Measurements from ENCODE around the gene CFAP157. TPM values are rescaled to one million over a fixed set of nuclear protein-coding genes. Genes with fewer than 3 reads are reported as not detected.

The CFAP157 gene
- total RNA-seq, 4 donors from 2014 or later = 0.90 to 1.2 TPM; not detected in 2

DNA sequence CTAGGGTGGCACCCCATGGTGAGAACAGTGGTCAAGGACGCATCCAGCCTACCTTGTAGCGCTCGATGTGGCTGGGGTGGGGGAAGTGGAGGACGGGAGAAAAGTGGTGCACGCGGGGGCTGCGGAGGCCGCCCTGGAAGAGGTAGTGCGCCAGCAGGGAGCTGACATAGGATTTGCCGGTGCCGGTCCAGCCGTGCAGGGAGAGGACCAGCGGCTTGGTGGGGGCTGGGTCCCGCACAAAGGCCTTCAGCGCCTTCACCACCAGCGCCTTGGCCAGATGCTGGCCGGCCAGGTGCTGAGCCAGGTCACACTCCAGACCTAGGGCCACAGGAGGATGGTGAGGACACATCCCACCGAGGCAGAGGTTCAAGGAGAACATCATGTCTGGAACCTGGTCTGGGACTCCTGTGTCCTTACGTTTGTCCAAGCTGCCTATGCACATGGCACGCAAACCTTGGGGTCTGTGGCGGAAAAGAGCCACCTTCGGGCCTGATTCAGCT is 27.5 kb downstream of the CFAP157 start:
- Histone ChIP-seq H3K9me3 (no peaks in the 10 kb centered on the region), H3K4me1 (peaks cover 0 to 23% (median 10%) of the 10 kb centered on the region in 4 donors), H3K27me3 (no peaks in the 10 kb centered on the region), H3K4me3 (peak overlapping the region; percentile 56 to 91 (median 84)), H3K36me3 (peaks cover 0 to 49% (median 0%) of the 10 kb centered on the region in 3 donors), H3K27ac (peak overlapping the region; percentile 85 to 99 (median 96))
- DNase-seq (ENCODE audit: low spot score in 2 of 2) = no peak
- WGBS, 2 donors = 36 to 46% methylated on average over 5 to 19 of the region's 22 CpGs
- no peak for TF ChIP-seq EP300 (IDR thresholded peaks at IDR 0.05)
- TF ChIP-seq POLR2A (IDR thresholded peaks at IDR 0.05) = no peak
- TF ChIP-seq, protein P1, sequence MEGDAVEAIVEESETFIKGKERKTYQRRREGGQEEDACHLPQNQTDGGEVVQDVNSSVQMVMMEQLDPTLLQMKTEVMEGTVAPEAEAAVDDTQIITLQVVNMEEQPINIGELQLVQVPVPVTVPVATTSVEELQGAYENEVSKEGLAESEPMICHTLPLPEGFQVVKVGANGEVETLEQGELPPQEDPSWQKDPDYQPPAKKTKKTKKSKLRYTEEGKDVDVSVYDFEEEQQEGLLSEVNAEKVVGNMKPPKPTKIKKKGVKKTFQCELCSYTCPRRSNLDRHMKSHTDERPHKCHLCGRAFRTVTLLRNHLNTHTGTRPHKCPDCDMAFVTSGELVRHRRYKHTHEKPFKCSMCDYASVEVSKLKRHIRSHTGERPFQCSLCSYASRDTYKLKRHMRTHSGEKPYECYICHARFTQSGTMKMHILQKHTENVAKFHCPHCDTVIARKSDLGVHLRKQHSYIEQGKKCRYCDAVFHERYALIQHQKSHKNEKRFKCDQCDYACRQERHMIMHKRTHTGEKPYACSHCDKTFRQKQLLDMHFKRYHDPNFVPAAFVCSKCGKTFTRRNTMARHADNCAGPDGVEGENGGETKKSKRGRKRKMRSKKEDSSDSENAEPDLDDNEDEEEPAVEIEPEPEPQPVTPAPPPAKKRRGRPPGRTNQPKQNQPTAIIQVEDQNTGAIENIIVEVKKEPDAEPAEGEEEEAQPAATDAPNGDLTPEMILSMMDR (IDR thresholded peaks at IDR 0.05) = no peak

DNA sequence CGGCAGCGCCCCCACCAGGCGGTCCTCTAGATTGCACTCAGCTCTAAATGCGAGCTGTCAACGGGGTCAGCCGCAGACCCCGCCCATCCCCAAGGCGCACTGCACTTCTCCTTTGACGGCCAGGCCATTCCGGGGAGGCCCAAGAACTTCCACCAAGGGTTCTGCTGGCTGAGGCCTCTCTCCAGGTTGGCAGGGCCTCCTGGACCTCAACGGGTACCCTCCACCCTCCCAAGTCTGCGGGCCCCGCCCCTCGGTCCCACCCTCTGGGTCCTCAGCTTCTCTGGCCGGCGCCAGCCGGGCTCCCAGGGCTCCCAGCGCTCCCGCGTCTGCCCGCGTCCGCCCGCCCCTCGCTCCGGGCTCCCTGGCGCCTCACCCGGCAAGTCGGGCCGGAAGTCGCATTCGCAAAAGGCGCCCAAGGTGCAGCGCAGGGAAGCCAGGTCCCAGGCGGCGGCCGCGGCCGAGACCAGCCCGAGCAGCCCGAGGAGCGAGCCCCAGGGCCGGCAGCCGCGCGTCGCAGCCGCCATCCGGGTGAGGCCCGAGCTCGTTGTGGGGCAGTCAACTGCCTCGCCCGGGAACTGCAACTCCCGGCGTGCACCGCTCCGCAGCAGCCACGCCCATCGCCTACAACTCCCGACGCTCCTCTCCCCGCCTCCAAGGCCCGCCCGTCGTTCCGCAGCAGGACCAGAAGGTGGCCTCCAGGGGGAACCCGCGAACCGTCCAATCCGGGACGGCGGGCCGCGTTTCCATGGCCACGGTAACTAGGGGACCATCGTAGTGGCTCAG is 28.1 kb downstream of the CFAP157 start, which contains the start of gene TOR2A:
Gene TOR2A (minus strand): TSS at position 548 of the 783 bp plus-strand sequence. CDS start 24 bp downstream, at position 524.
- Histone ChIP-seq H3K27ac (peak within 1 kb of the TSS; percentile 85 to 99 (median 96)), H3K4me3 (peak within 1 kb of the TSS; percentile 56 to 91 (median 84)), H3K4me1 (peaks cover 0 to 27% (median 11%) of the 10 kb centered on the region in 4 donors), H3K36me3 (peaks cover 0 to 52% (median 0%) of the 10 kb centered on the region in 3 donors), H3K9me3 (no peaks in the 10 kb centered on the region), H3K27me3 (no peaks in the 10 kb centered on the region)
- peak; percentile 78 to 87 for TF ChIP-seq EP300 (IDR thresholded peaks at IDR 0.05)
- TF ChIP-seq, protein P1 (IDR thresholded peaks at IDR 0.05) = peak; percentile 94 to 99 (median 98)
- TF ChIP-seq POLR2A (IDR thresholded peaks at IDR 0.05) = peak; percentile 86 to 91
- WGBS, 2 donors = 0 to 1% methylated on average over 29 to 54 of the region's 76 CpGs
- DNase-seq (ENCODE audit: low spot score in 2 of 2) = peak; percentile 93 to 95

DNA sequence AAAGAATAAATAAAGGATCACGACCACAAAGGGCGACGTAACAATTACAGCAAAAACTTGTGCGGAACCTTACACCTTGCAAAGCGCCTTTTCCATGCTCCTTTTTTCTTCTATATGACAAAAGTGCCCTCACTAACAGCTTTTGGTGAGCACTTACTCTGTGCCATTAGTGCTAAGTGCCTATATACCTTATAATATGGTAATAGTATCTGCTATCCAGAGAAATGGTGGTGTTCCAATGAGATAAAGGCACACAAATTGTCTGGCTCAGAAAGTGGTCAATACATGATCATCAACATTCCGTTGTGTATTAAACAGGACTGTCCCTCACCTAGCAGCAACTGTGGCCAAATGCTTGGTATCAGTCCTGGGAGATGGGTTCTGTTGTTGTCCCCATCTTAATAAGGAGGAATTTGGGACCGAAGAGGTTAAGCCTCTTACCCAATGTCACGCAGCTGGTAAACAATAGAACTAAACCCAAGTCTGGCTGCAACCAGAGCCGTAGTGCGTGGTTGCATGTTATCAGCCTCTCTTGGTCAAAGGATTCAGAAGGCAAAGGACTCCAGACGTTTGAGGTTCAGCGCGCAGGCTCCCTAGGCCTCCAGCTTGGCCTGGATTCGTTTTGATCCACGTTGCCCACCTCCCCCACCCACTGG is 28.9 kb downstream of the CFAP157 start:
- H3K4me3 ChIP-seq = no peak overlapping the region
- WGBS, 2 donors = 31 to 35% methylated on average over 14 to 15 of the region's 15 CpGs
- peaks cover 0 to 50% (median 0%) of the 10 kb centered on the region in 3 donors for H3K36me3 ChIP-seq
- no peaks in the 10 kb centered on the region for H3K9me3 ChIP-seq
- no peak for TF ChIP-seq POLR2A (IDR thresholded peaks at IDR 0.05)
- no peak for TF ChIP-seq EP300 (IDR thresholded peaks at IDR 0.05)
- TF ChIP-seq, protein P1 (IDR thresholded peaks at IDR 0.05) = no peak
- no peaks in the 10 kb centered on the region for H3K27me3 ChIP-seq
- H3K4me1 ChIP-seq = peaks cover 0 to 33% (median 15%) of the 10 kb centered on the region in 4 donors
- peak overlapping the region in 2 of 4 donors; percentile 14 to 99 for H3K27ac ChIP-seq
- DNase-seq (ENCODE audit: low spot score in 2 of 2) = no peak

DNA sequence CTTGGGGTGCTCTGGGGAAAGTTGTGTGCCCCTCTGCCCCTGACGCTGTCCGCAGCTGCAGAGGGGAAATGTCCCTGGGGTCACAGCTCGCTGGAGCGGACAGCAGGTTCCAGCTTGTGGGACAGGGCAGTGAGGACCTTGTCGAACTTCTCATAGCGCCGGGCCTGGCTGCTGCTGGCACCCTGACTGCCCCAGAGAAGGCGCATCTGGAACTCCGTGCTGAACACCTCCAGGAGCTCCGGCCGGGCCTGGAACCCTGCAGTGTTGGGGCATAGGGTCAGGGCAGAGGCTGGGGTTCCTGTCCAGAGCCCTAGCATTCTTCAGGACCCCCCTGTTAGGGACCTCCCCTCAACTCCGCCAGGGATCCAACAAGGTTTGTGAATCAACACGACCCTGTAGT is 31.9 kb downstream of the CFAP157 start:
- H3K9me3 ChIP-seq = no peaks in the 10 kb centered on the region
- no peak for TF ChIP-seq POLR2A (IDR thresholded peaks at IDR 0.05)
- TF ChIP-seq EP300 (IDR thresholded peaks at IDR 0.05) = no peak
- TF ChIP-seq, protein P1 (IDR thresholded peaks at IDR 0.05) = no peak
- peaks cover 0 to 22% (median 0%) of the 10 kb centered on the region in 3 donors for H3K36me3 ChIP-seq
- no peak overlapping the region for H3K27ac ChIP-seq
- DNase-seq (ENCODE audit: low spot score in 2 of 2) = no peak
- H3K4me1 ChIP-seq = peaks cover 0 to 29% (median 14%) of the 10 kb centered on the region in 4 donors
- WGBS, 2 donors = 86 to 92% methylated on average over 12 to 13 of the region's 13 CpGs
- no peaks in the 10 kb centered on the region for H3K27me3 ChIP-seq
- no peak overlapping the region for H3K4me3 ChIP-seq
